GM21390 (cell line): ENCODE data around the gene CCDC197.
A peak's percentile ranks its signal among the peaks of the same experiment; 100 is the strongest.

ENCODE experiments used
- ATAC-seq: cut with Tn5 transposase; IDR thresholded peaks from one replicate; pipeline ENCODE4 v1.9.1; 2021; ENCODE audit not compliant: unreplicated experiment

Gene CCDC197

GRCh38 chr14:93998871-93999403 is 1.8 kb downstream of the CCDC197 start:
- no peak for ATAC-seq

- no peak for ATAC-seq
Measured at GRCh38 chr14:93999573-93999972, 2.5 kb downstream of the CCDC197 start.

- ATAC-seq: no peak
Measured at GRCh38 chr14:94000267-94000666, 3.2 kb downstream of the CCDC197 start.

- ATAC-seq: no peak
Measured at GRCh38 chr14:94001016-94001415, 3.9 kb downstream of the CCDC197 start.

- peak; percentile 74 for ATAC-seq
Measured at GRCh38 chr14:94001501-94002396, 4.6 kb downstream of the CCDC197 start.

- ATAC-seq: no peak
Measured at GRCh38 chr14:94003397-94003796, 6.3 kb downstream of the CCDC197 start.

GRCh38 chr14:94004015-94004414 is 6.9 kb downstream of the CCDC197 start:
- ATAC-seq: no peak

GRCh38 chr14:94005324-94006073 is 8.4 kb downstream of the CCDC197 start:
- no peak for ATAC-seq

- no peak for ATAC-seq
Measured at GRCh38 chr14:94008234-94008633, 11.1 kb downstream of the CCDC197 start.

GRCh38 chr14:94009767-94010166 is 12.7 kb downstream of the CCDC197 start:
- ATAC-seq: no peak

GRCh38 chr14:94010625-94011024 is 13.5 kb downstream of the CCDC197 start:
- no peak for ATAC-seq

- ATAC-seq: peak; percentile 55
Measured at GRCh38 chr14:94011795-94012194, 14.7 kb downstream of the CCDC197 start.

- no peak for ATAC-seq
Measured at GRCh38 chr14:94014382-94014781, 17.3 kb downstream of the CCDC197 start.

- ATAC-seq: no peak
Measured at GRCh38 chr14:94015223-94015622, 18.1 kb downstream of the CCDC197 start.

- ATAC-seq: no peak
Measured at GRCh38 chr14:94016446-94016976, 19.4 kb downstream of the CCDC197 start.

GRCh38 chr14:94018308-94018707 is 21.2 kb downstream of the CCDC197 start:
- no peak for ATAC-seq

GRCh38 chr14:94019329-94019728 is 22.2 kb downstream of the CCDC197 start:
- no peak for ATAC-seq

GRCh38 chr14:94020267-94020666 is 23.2 kb downstream of the CCDC197 start:
- no peak for ATAC-seq

GRCh38 chr14:94021001-94021400 is 23.9 kb downstream of the CCDC197 start:
- ATAC-seq: no peak

- no peak for ATAC-seq
Measured at GRCh38 chr14:94021416-94022157, 24.5 kb downstream of the CCDC197 start.
